GM19328 (cell line): ENCODE data around the gene ACCSL.

ENCODE experiments used
- ATAC-seq: cut with Tn5 transposase; IDR thresholded peaks from one replicate; pipeline ENCODE4 v1.9.1; 2021; ENCODE audit warnings: mild to moderate bottlenecking, moderate library complexity; ENCODE audit not compliant: unreplicated experiment

The ACCSL gene

GRCh38 chr11:44017443-44018126 is 30.2 kb upstream of the ACCSL start:
- no peak for ATAC-seq

GRCh38 chr11:44018127-44018521 is 29.7 kb upstream of the ACCSL start:
- no peak for ATAC-seq

- no peak for ATAC-seq
Observed at GRCh38 chr11:44018829-44019228, 29.0 kb upstream of the ACCSL start.

- ATAC-seq = no peak
Observed at GRCh38 chr11:44024977-44025376, 22.8 kb upstream of the ACCSL start.

GRCh38 chr11:44025727-44026126 is 22.1 kb upstream of the ACCSL start:
- no peak for ATAC-seq

GRCh38 chr11:44028401-44028800 is 19.4 kb upstream of the ACCSL start:
- ATAC-seq = no peak

GRCh38 chr11:44028816-44029506 is 18.8 kb upstream of the ACCSL start:
- ATAC-seq = no peak

- ATAC-seq = no peak
Observed at GRCh38 chr11:44029507-44029845, 18.3 kb upstream of the ACCSL start.

- ATAC-seq = no peak
Observed at GRCh38 chr11:44029977-44030911, 17.5 kb upstream of the ACCSL start.

GRCh38 chr11:44030996-44031395 is 16.8 kb upstream of the ACCSL start:
- ATAC-seq = no peak

- ATAC-seq = no peak
Observed at GRCh38 chr11:44031549-44031948, 16.2 kb upstream of the ACCSL start.

- no peak for ATAC-seq
Observed at GRCh38 chr11:44032299-44033085, 15.3 kb upstream of the ACCSL start.

GRCh38 chr11:44033411-44033850 is 14.3 kb upstream of the ACCSL start:
- no peak for ATAC-seq

- ATAC-seq = no peak
Observed at GRCh38 chr11:44033856-44034255, 13.9 kb upstream of the ACCSL start.

GRCh38 chr11:44034639-44035038 is 13.1 kb upstream of the ACCSL start:
- no peak for ATAC-seq

GRCh38 chr11:44036811-44037657 is 10.7 kb upstream of the ACCSL start:
- ATAC-seq = peak; percentile 69

- no peak for ATAC-seq
Observed at GRCh38 chr11:44037658-44037998, 10.2 kb upstream of the ACCSL start.

- no peak for ATAC-seq
Observed at GRCh38 chr11:44043157-44043556, 4.6 kb upstream of the ACCSL start.

- no peak for ATAC-seq
Observed at GRCh38 chr11:44046182-44046581, 1.6 kb upstream of the ACCSL start.

- ATAC-seq = no peak
Observed at GRCh38 chr11:44047298-44047697, 483 bp upstream of the ACCSL start.
